GM19043 (cell line): ENCODE measurements around the gene TEDDM1.
"Not testable (repeated sequence)": the region's sequence is repeated elsewhere in the genome, so short reads cannot be mapped to it uniquely, and the experiment has no call there.

Experiments
- ATAC-seq: cut with Tn5 transposase; IDR thresholded peaks from one replicate; pipeline ENCODE4 v1.9.1; 2021; ENCODE audit warnings: low read depth; ENCODE audit not compliant: unreplicated experiment

TEDDM1 gene

DNA sequence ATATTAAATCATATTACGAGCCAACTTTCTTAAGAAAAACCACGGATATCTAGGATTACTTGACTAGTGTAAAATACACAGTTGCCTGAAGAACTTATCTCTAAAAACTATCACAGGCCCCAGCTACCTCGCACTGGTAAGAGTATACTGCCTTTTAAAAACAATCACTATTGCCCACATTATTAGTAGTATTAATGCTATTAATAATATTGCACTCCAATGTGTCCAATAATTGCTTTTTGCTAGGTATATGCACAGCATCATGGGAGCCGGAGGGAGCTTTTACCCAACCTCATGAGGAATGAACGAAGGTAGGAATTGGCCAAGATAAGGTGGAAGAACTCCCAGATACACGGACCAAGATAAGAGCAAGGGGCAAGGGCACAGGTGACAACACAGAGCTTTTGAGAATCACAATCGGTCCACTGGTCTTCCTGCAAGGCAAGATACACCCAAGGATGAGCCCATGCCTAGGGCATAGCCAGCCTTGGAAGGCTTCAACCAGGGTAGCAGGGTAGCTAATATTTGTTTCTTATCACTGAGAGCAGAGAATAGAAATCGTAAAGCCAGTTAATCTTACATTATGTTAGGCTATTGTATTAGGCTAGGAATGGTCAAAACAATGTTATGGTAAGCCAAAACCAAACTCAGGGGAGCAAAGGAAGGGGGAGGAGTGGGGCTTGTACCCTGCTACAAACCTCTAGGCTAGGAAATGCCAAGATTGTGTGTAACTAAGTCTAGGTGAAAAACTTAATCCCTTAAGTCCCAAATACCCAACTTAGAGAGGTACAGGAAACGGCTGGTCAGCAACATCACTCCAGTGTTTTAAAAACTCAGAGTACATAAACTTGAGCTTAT, 18.3 kb downstream of the TEDDM1 start:
- no peak for ATAC-seq

DNA sequence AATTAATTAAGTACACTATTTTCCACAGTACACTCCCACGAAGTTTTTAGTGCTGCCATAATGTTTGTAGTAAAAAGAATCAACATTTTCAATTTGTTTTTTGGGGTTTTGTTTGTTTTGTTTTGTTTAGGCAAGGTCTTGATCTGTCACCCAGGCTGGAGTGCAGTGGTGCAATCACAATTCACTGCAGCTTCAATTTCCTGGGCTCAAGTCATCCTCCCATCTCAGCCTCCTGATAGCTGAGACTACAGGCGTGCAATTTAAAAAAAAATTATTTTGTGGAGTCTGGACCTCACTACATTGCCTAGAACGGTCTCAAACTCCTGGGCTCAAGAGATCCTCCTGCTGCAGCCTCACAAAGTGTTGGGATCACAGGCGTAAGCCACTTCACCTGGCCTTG, 20.3 kb downstream of the TEDDM1 start:
- no peak for ATAC-seq

- not testable (repeated sequence) for ATAC-seq
Observed at GRCh38 chr1:182379781-182380180, 20.7 kb downstream of the TEDDM1 start.

DNA sequence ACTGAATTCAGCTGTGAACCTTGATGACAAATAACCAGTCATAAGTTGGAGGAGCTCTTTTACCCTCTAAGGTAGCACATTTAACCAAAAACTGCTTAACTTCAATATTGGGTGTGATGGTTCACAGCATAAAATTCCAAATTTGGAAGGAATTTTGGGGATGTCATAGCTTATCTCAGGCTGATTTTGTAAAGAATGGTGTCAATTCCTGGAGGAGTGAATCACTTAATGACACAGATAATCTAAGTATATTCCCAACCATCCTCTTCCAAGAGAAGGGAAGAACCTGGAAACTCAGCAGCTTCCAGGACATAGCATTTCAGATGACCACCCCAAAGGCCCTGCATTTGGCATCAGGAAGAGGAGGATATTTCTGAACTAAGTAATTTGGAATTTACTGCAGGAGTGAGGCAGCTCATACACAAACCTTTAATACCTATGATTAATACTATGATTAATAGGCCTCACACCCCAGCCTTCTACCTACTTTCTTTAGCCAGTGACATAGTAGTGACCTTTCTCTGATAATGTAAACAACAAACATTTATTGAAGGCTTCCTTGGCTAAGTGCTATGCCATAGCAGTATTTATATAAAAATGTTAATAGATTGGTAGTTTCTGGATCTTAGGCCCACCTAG, 23.4 kb downstream of the TEDDM1 start:
- no peak for ATAC-seq

- no peak for ATAC-seq
Observed at GRCh38 chr1:182374101-182374834, 26.2 kb downstream of the TEDDM1 start.

- ATAC-seq = no peak
Observed at GRCh38 chr1:182370532-182370931, 29.9 kb downstream of the TEDDM1 start.

GRCh38 chr1:182368903-182369302, 31.6 kb downstream of the TEDDM1 start:
- no peak for ATAC-seq

DNA sequence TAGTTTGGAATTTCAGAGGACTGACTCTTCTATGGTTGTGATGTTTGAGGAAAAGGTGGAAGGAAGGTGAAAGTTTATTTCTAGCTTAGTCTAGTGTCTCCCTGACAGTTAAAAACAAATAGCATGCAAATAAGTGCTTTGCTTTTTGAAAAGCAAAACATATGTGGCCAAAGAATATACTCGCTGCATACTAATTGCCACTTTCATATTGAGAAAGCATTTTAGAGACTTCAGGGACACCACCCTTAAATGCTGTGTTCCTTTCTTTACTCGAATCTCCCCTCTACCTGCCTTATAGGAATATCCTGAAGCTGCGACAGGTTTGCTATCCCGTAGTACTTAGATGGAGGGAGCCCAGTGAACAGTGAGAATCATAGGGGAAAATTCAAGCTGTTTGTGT, 32.1 kb downstream of the TEDDM1 start:
- no peak for ATAC-seq

- ATAC-seq = no peak
Observed at GRCh38 chr1:182367926-182368325, 32.5 kb downstream of the TEDDM1 start.

GRCh38 chr1:182366596-182366995, 33.9 kb downstream of the TEDDM1 start:
- ATAC-seq = no peak

DNA sequence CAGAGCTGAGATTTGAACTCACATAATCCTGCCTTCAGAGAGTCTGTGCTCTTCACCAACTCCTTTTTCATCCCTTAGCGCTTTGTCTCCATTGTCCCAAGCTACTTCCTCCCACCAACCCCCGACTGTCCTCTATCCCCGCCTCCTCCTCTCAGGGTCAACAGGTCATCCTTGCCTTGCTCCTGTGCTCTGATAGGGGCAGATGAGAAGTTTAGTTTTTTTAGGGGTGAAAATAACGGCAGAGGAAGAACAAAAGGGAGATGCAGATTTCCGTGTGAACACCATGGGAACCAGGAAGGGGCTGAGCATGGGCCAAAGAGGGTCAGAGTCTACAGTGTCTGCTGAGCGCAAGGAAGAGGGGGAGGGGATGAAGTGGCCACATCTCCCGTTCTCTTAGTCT, 40.8 kb downstream of the TEDDM1 start:
- ATAC-seq = no peak

DNA sequence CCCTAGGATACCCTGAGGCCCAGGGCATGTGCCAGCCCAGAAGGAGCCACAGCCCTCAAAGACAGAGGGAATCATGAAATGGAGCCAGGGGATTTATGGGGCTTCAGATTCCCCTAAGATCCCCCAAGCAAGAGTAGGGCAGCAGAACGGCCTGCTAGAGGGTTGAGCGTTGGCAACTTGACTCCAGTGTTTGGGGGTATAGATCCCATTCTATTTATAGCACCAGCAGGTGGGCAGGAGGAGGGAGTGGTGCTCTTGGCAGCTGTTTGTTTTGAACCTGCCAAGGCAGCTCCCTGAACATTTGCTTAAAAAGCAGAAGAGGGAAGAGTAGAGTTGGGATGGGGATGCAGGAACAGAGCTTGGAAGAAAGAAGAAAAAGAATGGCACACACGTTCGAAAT, 42.6 kb downstream of the TEDDM1 start:
- no peak for ATAC-seq

DNA sequence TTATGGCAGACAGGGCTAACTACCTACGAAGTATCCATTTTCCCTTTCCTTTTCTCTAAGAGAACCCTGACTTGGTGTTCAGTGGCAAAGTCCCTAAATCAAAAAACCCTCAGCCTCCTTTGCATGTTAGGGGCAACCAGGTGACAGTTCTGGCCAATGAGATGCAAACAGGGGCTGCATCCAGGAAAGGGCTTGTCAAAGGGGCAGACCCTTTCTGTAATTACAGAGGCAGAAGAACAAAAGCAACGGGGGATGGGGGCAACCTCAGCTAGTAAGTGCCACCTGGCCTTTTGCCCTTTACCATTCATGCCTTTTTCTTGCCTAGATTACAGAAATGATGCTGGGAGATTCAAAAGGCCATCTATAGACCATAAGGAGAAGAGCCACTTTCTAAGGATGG, 43.3 kb downstream of the TEDDM1 start:
- no peak for ATAC-seq

- ATAC-seq = no peak
Observed at GRCh38 chr1:182355723-182356098, 44.8 kb downstream of the TEDDM1 start.

GRCh38 chr1:182351790-182352364, 48.6 kb downstream of the TEDDM1 start:
- ATAC-seq = no peak

DNA sequence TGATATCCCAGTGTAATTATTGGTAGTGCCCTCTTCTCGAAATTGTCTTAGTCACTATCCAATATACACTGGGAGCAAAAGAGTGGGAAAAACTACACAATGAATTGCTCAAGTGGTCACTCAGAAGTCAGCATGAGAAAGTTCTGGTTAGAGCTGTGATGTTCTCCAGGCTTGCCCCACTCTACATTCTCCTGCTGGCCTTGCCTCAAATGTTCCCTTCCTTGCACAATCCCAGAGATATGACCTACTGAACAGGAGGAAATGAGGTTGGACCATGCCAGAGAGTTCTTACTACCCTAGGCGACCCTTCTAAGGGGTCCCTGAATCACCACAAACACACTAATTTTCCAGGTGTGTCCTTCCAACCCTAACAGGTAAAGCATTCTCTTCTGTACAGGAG, 49.6 kb downstream of the TEDDM1 start:
- ATAC-seq = no peak

DNA sequence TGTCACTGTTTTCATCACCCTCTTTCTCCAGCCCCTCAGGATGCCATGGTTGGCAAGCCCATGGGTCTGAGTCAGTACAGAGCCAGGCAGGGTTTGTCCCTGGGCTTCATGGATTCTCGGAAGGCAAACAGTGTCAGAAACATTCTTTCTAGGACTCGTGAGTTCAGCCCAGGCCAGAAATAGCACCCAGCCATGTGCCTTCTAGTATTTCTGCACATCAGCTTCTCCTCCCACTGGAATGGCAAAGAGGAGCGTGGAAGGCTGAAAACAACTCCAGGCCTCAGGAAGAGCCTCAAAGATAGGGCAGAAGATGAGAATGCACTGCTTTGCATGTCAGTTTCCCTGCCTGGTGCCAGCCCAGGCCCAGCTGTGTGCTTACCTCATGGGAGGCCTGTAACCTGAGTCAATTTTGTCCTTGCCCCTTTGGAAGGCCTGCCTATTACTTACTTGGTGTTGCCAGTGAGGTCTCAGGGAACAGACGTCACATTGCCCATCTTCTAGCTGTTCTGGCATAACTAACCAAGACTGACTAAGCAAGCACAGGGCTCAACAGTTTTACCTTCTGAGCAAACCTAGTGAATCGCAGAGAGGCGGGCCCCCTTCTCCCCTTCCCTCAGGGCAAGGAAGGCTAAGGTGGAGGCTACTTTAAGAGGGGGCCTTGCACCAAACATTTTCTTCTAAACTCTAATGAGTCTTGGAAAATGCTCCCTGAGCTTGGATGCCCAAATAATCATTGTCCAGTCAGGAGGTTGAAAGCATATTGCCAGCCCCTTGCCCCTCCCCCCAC, 51.3 kb downstream of the TEDDM1 start:
- no peak for ATAC-seq
